HUES48 (cell line): Measurements from ENCODE around the gene MCRS1.

Source experiments
- H3K27ac ChIP-seq: one replicate; pipeline ENCODE4 v1.7.0; 2013; ENCODE audit warnings: low read depth, low read length, inconsistent platforms
- H3K27me3 ChIP-seq: 2 replicates; pipeline ENCODE4 v1.6.1; 2013; ENCODE audit warnings: mild to moderate bottlenecking, low read length; ENCODE audit not compliant: control insufficient read depth, insufficient read depth
- H3K36me3 ChIP-seq: 2 replicates; pipeline ENCODE4 v1.6.1; 2013; ENCODE audit warnings: low read length; ENCODE audit not compliant: control insufficient read depth, insufficient read depth
- H3K4me1 ChIP-seq: 2 replicates; pipeline ENCODE4 v1.6.1; 2013; ENCODE audit warnings: mild to moderate bottlenecking, low read length; ENCODE audit not compliant: control insufficient read depth, insufficient read depth
- H3K4me3 ChIP-seq: 2 replicates; pipeline ENCODE4 v1.5.1; 2013; ENCODE audit warnings: mild to moderate bottlenecking, low read depth, low read length
- H3K9ac ChIP-seq: 2 replicates; pipeline ENCODE4 v1.6.1; 2013; ENCODE audit warnings: mild to moderate bottlenecking, low read depth, low read length, moderate library complexity
- H3K9me3 ChIP-seq: 2 replicates; pipeline ENCODE4 v1.6.1; 2013; ENCODE audit warnings: low read length; ENCODE audit not compliant: control insufficient read depth, insufficient read depth

Gene MCRS1

GRCh38 chr12:49599961-49600360 lies 32.0 kb upstream of the MCRS1 start:
- Histone ChIP-seq H3K36me3 (no peaks in the 10 kb centered on the region), H3K27ac (no peak overlapping the region), H3K9me3 (no peaks in the 10 kb centered on the region)

GRCh38 chr12:49598527-49598926 lies 30.6 kb upstream of the MCRS1 start:
- no peaks in the 10 kb centered on the region for H3K4me1 ChIP-seq
- no peaks in the 10 kb centered on the region for H3K9me3 ChIP-seq
- no peaks in the 10 kb centered on the region for H3K36me3 ChIP-seq
- H3K27me3 ChIP-seq: no peaks in the 10 kb centered on the region
- H3K4me3 ChIP-seq: no peak overlapping the region
- no peak overlapping the region for H3K27ac ChIP-seq
- no peak overlapping the region for H3K9ac ChIP-seq

More at GRCh38 chr12:49599961-49600360, 32.0 kb upstream of the MCRS1 start:
- Histone ChIP-seq H3K4me1 (no peaks in the 10 kb centered on the region), H3K4me3 (no peak overlapping the region), H3K9ac (no peak overlapping the region), H3K27me3 (no peaks in the 10 kb centered on the region; the same call in 1 of the 2 replicates)

- Histone ChIP-seq H3K9me3 (no peaks in the 10 kb centered on the region), H3K27ac (no peak overlapping the region), H3K27me3 (no peaks in the 10 kb centered on the region), H3K4me1 (no peaks in the 10 kb centered on the region), H3K4me3 (no peak overlapping the region), H3K9ac (no peak overlapping the region), H3K36me3 (peaks cover 5% of the 10 kb centered on the region; the same call in 1 of the 2 replicates)
Measured at GRCh38 chr12:49588721-49589516, 21.0 kb upstream of the MCRS1 start.

GRCh38 chr12:49588281-49588680 lies 20.3 kb upstream of the MCRS1 start:
- no peak overlapping the region for H3K4me3 ChIP-seq
- H3K9me3 ChIP-seq: no peaks in the 10 kb centered on the region
- peaks cover 12% of the 10 kb centered on the region; the same call in 1 of the 2 replicates for H3K36me3 ChIP-seq
- H3K27ac ChIP-seq: no peak overlapping the region
- H3K4me1 ChIP-seq: no peaks in the 10 kb centered on the region
- H3K9ac ChIP-seq: no peak overlapping the region
- H3K27me3 ChIP-seq: no peaks in the 10 kb centered on the region

GRCh38 chr12:49587174-49587908 lies 19.4 kb upstream of the MCRS1 start:
- no peak overlapping the region for H3K4me3 ChIP-seq
- H3K9ac ChIP-seq: no peak overlapping the region
- peaks cover 13% of the 10 kb centered on the region; the same call in 1 of the 2 replicates for H3K36me3 ChIP-seq
- no peak overlapping the region for H3K27ac ChIP-seq
- no peaks in the 10 kb centered on the region for H3K27me3 ChIP-seq
- H3K9me3 ChIP-seq: no peaks in the 10 kb centered on the region
- no peaks in the 10 kb centered on the region for H3K4me1 ChIP-seq

- peaks cover 10% of the 10 kb centered on the region; the same call in 1 of the 2 replicates for H3K36me3 ChIP-seq
- H3K4me1 ChIP-seq: no peaks in the 10 kb centered on the region
- no peak overlapping the region for H3K9ac ChIP-seq
- no peaks in the 10 kb centered on the region for H3K27me3 ChIP-seq
- no peaks in the 10 kb centered on the region for H3K9me3 ChIP-seq
- no peak overlapping the region for H3K4me3 ChIP-seq
- H3K27ac ChIP-seq: no peak overlapping the region
Measured at GRCh38 chr12:49585477-49586459, 17.8 kb upstream of the MCRS1 start.

- Histone ChIP-seq H3K36me3 (peaks cover 10% of the 10 kb centered on the region; the same call in 1 of the 2 replicates), H3K9ac (no peak overlapping the region), H3K27me3 (no peaks in the 10 kb centered on the region), H3K4me1 (no peaks in the 10 kb centered on the region), H3K27ac (no peak overlapping the region), H3K9me3 (no peaks in the 10 kb centered on the region), H3K4me3 (no peak overlapping the region)
Measured at GRCh38 chr12:49584591-49584990, 16.6 kb upstream of the MCRS1 start.

- H3K9me3 ChIP-seq: no peaks in the 10 kb centered on the region
- no peak overlapping the region for H3K27ac ChIP-seq
- no peak overlapping the region for H3K9ac ChIP-seq
- H3K4me1 ChIP-seq: no peaks in the 10 kb centered on the region
- no peak overlapping the region for H3K4me3 ChIP-seq
- H3K36me3 ChIP-seq: peaks cover 10% of the 10 kb centered on the region; the same call in 1 of the 2 replicates
- H3K27me3 ChIP-seq: no peaks in the 10 kb centered on the region
Measured at GRCh38 chr12:49583366-49584094, 15.6 kb upstream of the MCRS1 start.

GRCh38 chr12:49582850-49583249 lies 14.9 kb upstream of the MCRS1 start:
- H3K27me3 ChIP-seq: no peaks in the 10 kb centered on the region
- no peak overlapping the region for H3K9ac ChIP-seq
- H3K36me3 ChIP-seq: peaks cover 10% of the 10 kb centered on the region; the same call in 1 of the 2 replicates
- H3K4me1 ChIP-seq: no peaks in the 10 kb centered on the region
- no peaks in the 10 kb centered on the region for H3K9me3 ChIP-seq
- no peak overlapping the region for H3K27ac ChIP-seq
- no peak overlapping the region for H3K4me3 ChIP-seq

- Histone ChIP-seq H3K4me1 (no peaks in the 10 kb centered on the region), H3K9me3 (no peaks in the 10 kb centered on the region), H3K36me3 (peaks cover 10% of the 10 kb centered on the region; the same call in 1 of the 2 replicates), H3K4me3 (no peak overlapping the region), H3K27me3 (no peaks in the 10 kb centered on the region), H3K9ac (no peak overlapping the region), H3K27ac (no peak overlapping the region)
Measured at GRCh38 chr12:49582201-49582600, 14.3 kb upstream of the MCRS1 start.
